ENCODE data around the gene SLC4A8.

SLC4A8 gene

DNA sequence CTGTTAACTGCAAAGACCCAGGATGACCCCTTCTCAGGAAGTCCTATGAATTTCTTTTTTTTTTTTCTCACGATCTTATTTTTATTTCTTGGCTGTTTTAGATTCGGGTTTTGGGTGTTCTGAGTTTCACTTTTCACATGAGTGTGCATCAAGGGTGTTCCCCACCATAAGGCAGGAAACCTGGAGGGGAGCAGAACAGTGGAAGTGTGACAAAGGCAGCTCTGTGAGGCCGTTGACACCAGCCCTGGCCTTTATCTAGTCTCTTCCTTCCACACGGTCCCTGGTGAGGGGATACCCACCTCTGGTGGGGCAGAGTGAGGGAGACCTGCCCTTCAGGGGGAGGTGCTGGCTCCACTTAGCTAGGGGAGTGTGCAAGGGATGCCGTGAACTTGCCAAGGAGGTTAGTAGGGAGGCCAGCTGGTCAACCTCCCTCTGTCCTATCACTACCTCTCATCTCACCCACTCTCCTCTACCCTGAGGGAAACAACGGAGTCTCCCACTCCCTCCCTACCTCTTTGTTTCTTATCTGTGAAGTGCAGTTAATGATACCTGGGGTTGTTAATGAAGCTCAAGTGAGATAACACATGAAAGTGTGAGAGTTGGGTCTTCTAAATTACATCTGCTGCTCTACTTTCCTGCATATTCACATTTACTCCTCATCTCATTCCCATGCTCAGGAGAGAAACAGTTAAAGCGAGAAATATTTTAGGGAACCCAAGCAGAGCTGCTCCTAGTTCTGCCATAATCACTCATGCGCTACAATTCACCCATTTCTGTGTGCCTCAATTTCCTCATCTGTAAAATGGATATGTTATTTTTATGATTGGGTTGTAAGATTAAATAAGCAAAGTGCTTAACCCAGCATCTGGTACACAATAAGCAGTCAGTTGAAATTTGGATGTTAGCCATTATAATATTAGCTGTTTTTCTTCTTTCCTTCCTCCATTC lies 29.1 kb upstream of the SLC4A8 start:
- DNase-seq (ENCODE audit: low spot score), result no peak

DNA sequence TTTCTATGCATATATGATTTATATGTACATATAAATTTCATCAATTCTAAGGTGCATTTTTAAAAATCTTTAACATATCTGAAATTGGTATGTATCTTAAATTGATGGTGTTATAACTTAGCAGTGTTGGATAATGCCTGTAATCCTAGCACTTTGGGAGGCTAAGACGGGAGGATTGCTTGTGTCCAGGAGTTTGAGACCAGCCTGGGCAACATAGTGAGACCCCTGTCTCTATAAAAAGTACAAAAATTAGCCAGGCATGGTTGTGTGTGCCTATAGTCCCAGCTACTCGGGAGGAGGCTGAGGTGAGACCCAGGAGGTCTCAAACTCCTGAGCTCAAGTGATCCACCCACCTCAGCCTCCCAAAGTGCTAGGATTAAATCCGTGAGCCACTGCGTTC lies 27.0 kb upstream of the SLC4A8 start:
- DNase-seq (ENCODE audit: low spot score), result no peak

DNA sequence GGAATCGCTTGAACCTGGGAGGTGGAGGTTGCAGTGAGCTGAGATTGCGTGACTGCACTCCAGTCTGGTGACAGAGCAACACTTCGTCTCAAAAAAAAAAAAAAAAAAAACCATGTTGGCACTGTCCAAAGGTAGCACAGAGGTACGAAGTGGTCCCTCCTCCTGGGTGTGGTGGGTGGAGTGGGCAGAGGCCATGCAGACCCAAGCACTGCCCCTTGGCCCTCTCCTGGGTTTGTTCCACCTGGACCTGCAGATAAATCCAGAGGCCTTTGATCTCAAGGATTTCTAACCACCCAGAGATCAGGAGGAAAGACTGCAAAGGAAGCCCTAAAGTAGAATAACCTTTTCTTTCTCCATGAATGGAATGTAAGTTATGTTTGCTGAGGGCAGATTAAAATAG lies 24.7 kb upstream of the SLC4A8 start:
- DNase-seq (ENCODE audit: low spot score), result no peak

DNA sequence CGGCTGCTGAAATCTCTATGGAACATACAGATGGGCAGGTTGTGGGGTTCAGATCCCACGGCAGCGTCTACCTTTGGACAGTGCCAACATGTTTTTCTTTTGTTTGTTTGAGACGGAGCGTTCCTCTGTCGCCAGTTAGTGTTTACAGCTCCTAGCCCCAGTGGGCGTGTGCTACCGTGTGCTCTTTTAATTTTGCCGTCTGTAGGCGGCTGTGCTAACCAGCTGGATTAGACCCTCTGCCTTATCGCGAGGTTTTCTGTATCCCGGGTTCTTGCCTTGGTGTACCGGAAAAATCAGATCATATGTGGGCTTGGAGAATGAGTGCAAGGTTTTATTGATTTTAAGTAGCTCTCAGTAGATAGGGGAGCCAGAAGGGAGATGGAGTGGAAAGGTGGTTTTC lies 23.6 kb upstream of the SLC4A8 start:
- no peak for DNase-seq (ENCODE audit: low spot score)

DNA sequence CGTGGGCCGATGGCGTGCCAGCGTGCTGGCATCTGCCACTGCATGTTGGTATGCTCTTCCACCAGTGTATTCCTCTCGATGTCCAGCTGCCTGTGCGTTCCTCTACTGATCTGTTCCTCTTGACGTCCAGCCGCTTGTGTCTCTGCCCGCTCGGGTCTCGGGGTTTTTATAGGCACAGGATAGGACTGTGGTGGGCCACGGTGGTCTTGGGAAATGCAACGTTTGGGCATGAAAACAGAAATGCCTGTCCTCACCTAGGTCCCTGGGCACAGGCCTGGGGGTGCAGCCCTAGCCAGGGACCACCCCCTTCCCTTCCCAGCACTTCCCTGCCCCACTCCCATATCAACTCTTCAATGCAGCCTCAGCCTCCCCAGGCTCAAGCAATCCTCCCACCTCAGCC lies 23.1 kb upstream of the SLC4A8 start:
- DNase-seq (ENCODE audit: low spot score), result no peak

DNA sequence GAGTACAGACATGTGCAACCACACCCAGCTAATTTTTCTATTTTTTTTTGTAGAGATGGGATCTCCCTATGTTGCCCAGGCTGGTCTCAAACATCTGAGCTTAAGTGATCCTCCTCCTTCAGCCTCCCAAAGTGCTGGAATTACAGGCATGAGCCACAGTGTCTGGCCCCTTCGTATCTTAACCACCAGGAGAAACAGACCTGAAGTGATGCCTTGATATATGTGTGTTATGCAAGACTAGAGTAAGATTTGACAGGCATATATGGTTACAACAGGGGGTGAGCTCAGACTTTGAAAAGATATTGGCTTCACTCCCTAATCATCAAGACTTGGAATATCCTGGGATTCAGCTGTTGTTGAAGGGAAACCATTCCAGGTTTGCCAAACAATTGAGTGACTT lies 22.7 kb upstream of the SLC4A8 start:
- no peak for DNase-seq (ENCODE audit: low spot score)

DNA sequence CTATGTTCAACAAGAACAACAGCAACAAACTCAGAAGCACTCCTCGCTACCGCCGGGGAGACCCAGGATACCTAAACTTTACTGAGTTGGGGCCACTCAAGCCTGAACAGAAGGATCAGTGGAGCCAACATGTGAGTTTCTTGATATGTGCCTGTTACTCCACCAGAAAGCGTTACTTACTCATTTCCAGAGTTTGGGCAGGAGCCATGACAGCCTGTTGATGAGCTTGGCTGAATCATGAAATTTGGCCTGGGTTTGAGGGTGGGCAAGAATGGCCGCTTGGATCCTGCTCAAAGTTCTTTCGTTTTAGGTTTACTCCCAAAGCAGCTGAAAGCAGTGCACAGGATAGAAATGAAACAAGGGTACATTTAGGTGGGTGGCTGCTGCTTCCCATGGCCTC lies 21.5 kb upstream of the SLC4A8 start:
- no peak for DNase-seq (ENCODE audit: low spot score)

DNA sequence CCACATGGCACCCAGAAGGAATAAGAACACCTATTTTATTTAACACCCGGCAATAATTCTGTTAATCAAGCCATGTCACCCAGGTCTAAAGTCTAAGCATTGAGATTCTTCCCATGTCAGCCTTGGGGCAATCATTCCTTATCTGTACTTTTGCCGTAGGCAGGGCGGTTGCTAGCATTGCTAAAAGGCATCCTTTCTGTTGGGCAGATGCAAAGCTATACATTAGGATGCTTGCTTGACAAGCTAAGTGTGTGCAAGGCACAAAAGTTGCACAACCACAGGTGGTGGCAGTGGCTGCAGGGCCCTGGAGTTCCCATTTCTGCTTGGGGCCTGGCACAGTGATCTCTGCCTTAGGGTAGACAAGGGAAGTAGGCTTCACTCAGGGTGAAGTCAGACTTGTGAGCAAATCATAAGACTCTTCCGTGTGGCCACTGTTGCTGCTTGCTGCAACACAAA lies 20.9 kb upstream of the SLC4A8 start:
- DNase-seq (ENCODE audit: low spot score), result no peak

DNA sequence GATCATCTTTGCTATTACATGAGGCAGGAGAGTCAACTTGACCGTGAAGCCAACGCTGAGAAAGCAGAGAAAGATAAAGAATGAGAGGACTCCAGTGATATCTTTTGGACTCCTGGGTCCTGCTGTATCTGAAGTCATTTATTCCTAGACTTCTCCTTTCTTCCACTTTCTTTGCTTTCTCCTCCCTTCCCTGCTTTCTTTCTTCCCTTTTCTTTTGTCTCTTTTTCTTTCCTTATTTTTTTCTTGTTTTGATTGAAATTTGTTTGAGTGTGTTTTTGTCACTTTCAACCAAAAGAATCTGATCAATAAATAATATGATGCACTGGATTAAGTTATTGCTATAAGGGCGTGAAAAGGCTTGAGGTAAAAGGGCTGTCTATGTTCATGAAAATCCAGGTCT lies 20.0 kb upstream of the SLC4A8 start:
- no peak for DNase-seq (ENCODE audit: low spot score)

DNA sequence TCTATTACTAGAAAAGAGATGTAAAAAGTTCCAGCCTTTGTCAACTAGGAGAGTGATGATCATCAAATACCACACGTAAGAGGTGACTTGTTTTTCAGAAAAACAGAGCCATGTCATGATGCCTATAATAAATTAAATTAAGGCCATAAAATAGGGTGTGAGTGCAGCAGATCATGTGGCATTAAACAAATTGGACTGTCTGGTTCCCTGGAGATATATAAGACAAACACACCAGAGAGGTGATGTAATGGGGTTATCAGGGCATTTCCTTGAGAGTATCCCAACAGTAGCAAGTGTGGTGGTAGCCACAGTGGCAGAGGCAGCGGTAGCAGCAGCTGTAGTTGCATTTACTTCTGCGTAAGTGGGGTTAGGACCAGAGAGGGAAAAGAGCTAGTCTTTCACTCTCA lies 18.8 kb upstream of the SLC4A8 start:
- DNase-seq (ENCODE audit: low spot score), result no peak

DNA sequence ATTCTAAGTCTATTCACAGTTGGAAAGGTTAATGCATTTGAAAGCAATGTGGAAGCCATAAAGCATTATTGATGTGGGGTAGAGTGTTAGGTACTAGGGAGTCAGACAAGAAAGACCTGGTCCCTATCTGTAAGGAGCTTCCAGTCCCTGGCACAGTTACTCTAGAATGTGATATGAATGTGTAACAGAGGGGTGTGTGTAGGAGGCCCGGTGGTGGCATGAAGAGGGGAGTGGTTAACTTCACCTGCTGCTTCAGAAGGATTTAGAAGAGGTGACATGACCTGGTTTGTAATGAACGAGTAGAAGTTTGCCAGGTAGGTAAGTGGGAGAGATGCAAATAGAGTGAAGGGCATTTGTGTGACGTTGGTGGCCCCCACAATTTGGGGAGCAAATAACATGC lies 18.3 kb upstream of the SLC4A8 start:
- DNase-seq (ENCODE audit: low spot score), result no peak

DNA sequence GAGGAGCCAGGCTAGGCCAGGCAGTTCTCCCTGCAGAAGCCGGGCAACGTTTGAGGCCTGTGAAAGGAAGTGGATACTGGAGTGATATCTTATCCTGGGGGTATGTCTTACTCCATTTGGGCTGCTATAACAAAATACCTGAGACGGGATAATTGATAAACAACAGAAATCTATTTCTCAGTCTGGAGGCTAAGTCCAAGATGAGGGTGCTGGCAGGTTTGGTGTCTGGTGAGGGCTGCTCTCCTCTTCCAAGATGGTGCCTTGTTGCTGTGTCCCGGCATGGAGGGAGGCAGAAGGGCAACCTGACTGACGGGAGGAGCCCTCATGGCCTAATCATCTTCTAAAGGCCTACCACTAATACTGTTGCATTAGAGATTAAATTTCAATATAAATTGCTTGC lies 17.8 kb upstream of the SLC4A8 start:
- no peak for DNase-seq (ENCODE audit: low spot score)

DNA sequence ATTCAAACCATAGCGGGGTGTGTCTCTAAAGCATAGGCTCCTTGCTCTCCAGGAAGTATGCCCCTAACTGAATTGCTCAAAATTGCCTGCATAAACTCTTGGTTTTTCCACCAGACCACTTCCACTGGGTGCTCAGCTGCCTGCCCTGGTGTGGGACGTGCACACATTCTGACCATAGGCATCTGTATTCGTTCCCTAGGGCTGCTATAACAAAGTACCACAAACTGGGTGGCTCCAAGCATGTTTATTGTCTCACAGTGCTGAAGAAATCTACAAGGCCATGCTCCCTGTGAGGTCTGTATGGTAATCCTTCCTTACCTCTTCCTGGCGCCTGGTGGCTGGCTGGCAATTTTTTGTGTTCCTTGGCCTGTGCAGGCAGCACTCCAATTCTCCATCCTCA lies 17.0 kb upstream of the SLC4A8 start:
- no peak for DNase-seq (ENCODE audit: low spot score)

DNA sequence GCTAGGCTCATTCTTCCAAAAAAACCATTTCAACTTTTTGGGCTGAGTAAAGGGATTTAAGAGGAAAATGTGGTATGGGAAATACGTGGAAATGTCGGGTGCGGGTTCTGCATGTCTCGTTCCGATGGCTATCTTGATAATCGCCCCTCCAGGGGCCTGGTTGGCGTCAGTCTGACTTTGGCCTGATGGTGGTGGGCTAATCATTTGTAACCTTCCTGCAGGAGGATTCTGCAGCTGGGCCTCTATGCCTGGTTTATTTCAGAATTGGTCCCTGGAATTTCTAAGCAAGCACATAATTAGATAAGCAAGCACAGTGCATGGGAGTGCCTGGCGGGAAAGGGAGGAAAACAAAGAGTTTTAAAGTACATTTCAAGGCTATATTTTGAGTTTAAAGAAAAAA lies 14.8 kb upstream of the SLC4A8 start:
- DNase-seq (ENCODE audit: low spot score), result no peak

DNA sequence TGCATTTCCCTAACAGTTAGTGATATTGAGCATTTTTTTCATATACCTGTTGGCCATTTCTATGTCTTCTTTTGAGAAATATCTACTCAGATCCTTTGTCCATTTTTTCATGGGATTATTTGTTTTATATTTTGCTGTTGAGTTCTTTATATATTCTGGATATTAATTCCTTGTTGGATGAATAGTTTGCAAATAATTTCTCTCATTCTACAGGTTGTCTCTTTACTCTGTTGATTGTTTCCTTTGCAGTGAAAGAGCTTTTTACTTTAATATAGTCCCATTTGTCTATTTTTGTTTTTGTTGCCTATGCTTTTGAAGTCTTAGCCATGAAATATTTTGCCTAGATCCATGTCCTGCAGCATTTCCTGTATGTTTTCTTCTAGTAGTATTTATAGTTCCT lies 11.5 kb upstream of the SLC4A8 start:
- DNase-seq (ENCODE audit: low spot score), result no peak

DNA sequence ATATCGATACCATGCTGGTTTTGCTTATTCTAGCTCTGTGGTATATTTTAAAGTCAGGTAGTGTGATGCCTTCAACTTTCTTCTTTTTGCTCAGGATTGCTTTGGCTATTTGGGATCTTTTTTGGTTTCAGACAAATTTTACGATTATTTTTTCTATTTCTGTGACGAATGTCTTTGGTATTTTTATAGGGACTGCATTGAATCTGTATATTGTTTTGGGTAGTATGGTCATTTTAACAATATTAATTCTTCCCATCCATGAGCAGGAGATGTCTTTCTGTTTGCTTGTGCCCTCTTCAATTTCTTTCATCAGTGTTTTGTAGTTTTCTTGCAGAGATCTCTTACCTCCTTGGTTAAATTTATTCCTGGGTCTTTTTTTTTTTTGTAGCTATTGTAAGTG lies 10.8 kb upstream of the SLC4A8 start:
- DNase-seq (ENCODE audit: low spot score), result no peak

DNA sequence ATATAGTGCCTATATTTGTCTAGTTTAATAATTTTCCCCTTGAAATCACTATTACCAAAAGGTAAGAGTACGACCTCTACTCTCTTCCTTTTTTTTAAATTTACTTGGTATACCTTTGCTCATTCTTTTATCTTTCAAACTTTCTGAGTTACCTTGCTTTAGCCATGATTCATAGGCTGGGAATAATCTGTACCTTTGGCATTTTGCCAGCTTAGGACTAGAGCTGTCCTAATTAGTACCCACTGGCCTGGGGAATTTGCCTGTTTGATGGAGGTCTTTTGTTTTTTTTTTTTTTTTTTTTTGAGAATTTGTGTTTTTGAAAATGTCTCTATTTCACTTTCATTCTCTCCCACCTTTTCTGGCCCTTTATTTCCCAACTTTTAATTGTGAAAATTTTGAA lies 8.7 kb upstream of the SLC4A8 start:
- DNase-seq (ENCODE audit: low spot score), result no peak

DNA sequence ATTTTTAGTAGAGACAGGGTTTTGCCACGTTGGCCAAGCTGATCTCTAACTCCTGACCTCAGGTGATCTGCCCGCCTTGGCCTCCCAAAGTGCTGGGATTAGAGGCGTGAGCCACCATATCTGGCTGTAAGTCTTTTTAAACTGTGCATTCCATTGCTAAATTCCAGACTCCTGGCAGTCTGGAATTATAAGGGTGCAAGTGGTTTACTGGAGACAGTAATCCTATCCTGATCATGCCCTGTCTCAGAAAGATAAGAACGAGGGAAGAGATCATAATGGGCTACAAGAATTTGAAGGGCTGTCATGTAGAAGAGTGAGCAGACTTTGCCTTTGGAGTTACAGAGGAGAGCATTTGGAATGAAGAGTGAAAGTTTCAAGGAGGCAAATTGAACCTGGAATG lies 6.8 kb upstream of the SLC4A8 start:
- no peak for DNase-seq (ENCODE audit: low spot score)

DNA sequence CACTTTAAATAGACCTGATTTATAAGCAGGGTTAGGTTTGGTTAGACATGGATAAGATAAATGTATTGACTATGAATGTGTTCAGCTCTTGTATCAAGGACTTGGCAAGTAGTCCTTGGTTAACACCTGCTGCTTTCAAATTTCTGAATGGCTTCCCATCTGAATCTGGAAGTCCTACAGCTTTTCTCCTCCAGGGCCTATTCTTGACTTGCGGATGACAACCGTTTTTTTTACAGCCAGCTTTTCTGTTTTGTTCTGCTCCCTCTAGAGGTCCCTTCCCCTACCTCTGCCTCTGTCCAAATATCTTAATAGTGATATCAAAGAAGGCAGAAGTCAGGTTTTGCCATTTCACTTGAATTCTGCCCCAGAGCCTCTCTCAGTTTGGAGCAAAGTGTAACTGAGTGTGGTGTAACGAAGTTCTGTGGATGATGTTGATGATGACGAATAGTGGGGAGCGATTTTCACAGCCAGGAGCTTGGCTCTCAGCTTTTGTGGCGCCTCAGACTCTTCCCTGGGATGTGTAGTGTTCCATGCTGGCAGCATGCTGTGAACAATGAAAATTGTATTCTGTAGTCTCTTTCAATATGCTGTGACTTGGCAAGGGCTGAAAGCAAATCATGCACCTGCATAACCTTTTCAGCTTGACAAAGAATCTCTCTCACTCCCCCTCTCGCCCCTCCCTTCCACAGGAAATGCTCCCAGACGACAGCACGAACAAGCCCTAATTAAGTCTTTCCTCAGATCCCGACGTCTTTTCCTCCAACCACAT lies 5.0 kb upstream of the SLC4A8 start:
- DNase-seq (ENCODE audit: low spot score), result no peak

DNA sequence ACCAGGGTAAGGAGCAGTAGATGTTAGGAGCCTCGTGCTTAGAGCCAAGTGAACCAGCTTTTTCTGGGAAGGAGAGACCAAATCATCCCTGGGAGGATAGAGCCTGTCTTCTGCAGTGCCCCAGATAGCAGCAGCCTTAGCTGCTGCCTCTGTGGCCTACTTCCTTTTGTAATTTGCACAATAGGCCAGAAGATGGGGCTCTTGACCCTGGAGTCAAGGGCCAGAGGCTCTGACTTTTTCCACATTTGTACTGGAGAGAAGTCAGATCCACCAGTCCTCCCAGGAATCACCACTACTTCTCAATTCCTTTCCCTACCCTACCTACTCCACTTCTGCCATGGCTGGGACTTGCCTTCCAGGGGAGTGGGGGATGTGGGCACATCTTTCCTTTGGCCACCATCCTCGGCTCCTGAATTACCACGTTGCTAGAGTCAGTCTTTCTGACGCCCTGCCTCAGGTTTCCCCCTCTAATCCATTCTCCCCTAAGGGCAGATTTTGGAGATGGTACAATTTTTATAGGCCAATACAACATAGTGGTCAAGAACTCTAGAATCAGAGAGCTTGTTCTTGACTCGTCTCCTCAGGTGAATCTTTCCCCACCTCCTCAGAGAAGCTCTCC lies 3.3 kb upstream of the SLC4A8 start:
- DNase-seq (ENCODE audit: low spot score), result peak; percentile 83

DNA sequence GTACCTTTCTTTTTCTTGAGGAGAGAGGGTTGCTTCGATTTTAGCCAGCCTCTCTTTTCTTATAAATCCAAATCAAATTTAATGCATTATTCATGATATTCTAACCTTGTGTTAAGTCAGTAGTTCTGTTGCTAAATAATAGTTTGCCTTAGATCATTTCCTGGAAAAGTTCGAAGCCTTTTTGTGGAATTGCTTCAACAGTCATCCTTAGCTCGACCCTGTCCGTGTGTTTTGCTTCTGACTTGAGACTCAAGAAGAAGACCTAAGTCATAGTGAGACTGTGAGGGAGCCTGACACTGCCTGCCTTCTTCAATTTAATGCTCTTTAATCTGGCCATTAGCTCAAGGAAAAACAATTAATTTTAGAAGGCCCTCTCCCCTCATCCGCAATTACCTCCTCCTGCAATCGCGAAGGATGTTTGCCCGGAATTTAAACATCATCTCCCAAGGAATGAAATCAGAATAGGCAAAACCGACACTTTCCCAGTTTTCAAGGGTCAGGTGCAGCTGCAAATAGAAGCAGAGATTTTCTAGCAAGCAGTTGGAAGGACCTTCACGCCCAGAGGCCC lies 453 bp upstream of the SLC4A8 start:
- DNase-seq (ENCODE audit: low spot score), result no peak

DNA sequence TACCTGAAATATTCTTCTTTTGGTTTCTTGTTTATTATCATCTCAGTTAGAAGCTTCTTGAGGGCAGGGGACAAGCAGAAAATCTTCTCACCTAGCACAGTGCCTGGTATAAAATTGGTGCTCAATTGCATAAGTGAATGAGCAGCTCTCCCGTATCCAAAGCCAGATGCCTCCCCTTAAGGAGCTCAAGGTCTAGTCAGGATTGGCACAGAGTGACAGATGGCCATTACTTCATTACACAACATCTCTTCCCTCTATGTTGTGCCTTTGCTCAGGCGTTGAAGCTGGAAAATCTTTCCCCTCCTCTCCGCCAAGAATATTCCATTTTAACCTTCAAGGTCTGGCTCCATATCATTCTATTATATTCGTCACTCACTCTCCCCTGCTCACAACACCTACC lies 3.6 kb downstream of the SLC4A8 start:
- DNase-seq (ENCODE audit: low spot score), result no peak

DNA sequence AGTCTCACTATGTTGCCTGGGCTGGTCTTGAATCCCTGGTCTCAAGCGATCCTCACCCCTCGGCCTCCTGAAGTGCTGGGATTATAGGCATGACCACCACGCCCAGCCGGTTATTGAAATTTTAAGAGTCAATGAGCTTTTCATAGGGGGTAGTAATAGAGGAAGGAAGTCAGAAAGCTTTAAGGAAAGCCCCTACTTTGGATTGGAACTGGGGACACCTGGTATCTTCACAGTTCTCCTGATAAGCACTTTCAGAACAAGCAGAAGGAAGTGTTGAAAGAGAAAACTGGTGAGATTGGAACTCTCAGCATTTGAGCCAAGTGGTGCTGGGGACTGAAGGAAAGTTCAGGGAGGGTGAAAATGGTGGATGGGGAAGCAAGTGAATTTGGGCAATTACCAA lies 5.1 kb downstream of the SLC4A8 start:
- DNase-seq (ENCODE audit: low spot score), result no peak

Measured in GM03348 (cell line).